Endodermal cell (in vitro differentiated cells): ENCODE data around the gene PIK3R2. TPM values are rescaled to one million over a fixed set of nuclear protein-coding genes. Genes with fewer than 3 reads are reported as not detected.

Source experiments
- DNase-seq: peaks from one replicate; pipeline ENCODE4 v3.0.0-alpha.2; 2017
- H3K27ac ChIP-seq: 2 replicates; pipeline ENCODE4 v1.5.1; 2013; ENCODE audit warnings: mild to moderate bottlenecking, low read depth, low read length, moderate library complexity
- H3K27me3 ChIP-seq: 2 replicates; pipeline ENCODE4 v1.6.1; 2013; ENCODE audit warnings: mild to moderate bottlenecking, low read length, moderate library complexity; ENCODE audit not compliant: insufficient read depth, control insufficient read depth, poor library complexity, severe bottlenecking
- H3K36me3 ChIP-seq: 2 replicates; pipeline ENCODE4 v1.7.0; 2013; ENCODE audit warnings: mild to moderate bottlenecking, low read length, moderate library complexity; ENCODE audit not compliant: control insufficient read depth, insufficient read depth
- H3K4me1 ChIP-seq: one replicate; pipeline ENCODE4 v1.7.0; 2013; ENCODE audit warnings: low read length; ENCODE audit not compliant: control insufficient read depth, insufficient read depth
- H3K4me3 ChIP-seq: 2 replicates; pipeline ENCODE4 v1.5.1; 2013; ENCODE audit warnings: mild to moderate bottlenecking, low read length, moderate library complexity
- H3K9ac ChIP-seq: 2 replicates; pipeline ENCODE4 v1.6.1; 2013; ENCODE audit warnings: mild to moderate bottlenecking, low read length, moderate library complexity; ENCODE audit not compliant: poor library complexity, severe bottlenecking; ENCODE audit errors: extremely low read depth
- H3K9me3 ChIP-seq: 2 replicates; pipeline ENCODE4 v1.6.1; 2013; ENCODE audit warnings: mild to moderate bottlenecking, low read length, moderate library complexity; ENCODE audit not compliant: control insufficient read depth
- H3K27ac Mint-ChIP-seq: 2 replicates; pipeline ENCODE4 v1.8.0; 2020; ENCODE audit warnings: mixed read lengths
- H3K27me3 Mint-ChIP-seq: 2 replicates; pipeline ENCODE4 v1.8.0; 2021; ENCODE audit warnings: mild to moderate bottlenecking, mixed read lengths; ENCODE audit not compliant: insufficient read depth
- H3K36me3 Mint-ChIP-seq: 2 replicates; pipeline ENCODE4 v1.8.0; 2020; ENCODE audit warnings: low read depth, mixed read lengths
- H3K4me1 Mint-ChIP-seq: 2 replicates; pipeline ENCODE4 v1.8.0; 2020; ENCODE audit warnings: mixed read lengths
- H3K4me3 Mint-ChIP-seq: 2 replicates; pipeline ENCODE4 v1.8.0; 2020; ENCODE audit warnings: mild to moderate bottlenecking, moderate library complexity, mixed read lengths
- H3K9me3 Mint-ChIP-seq: 2 replicates; pipeline ENCODE4 v1.8.0; 2020; ENCODE audit warnings: mild to moderate bottlenecking, mixed read lengths
- WGBS, 2 experiments: methylation state at CpG; one replicate each; pipeline versions ENCODE4 v1.1.5 to v1.1.7; 2013; ENCODE audit warnings: missing lambda C conversion rate in 2 of 2, mixed read lengths in 1 of 2; ENCODE audit not compliant: insufficient coverage in 1 of 2, insufficient read length in 1 of 2; 5-methylcytosine and 5-hydroxymethylcytosine counted together
- total RNA-seq, 2 donors: library from RNA; stranded (reverse); fragmentation: NEBNext Ultra II Directional in 1 of 2; extraction: Animal tissue kit (Norgen Biotek cat#: 25700) in 1 of 2; gene quantifications; 2 replicates in 1 of 2; 3 replicates in 1 of 2; pipeline ENCODE4 v1.2.1, GENCODE V29; 2021
- TF ChIP-seq, protein P1 (sequence below): fragments of 200-600 bp; sonication (generic); conservative IDR thresholded peaks from 2 replicates; pipeline ENCODE4 v1.5.0; 2021; ENCODE audit warnings: antibody characterized with exemption, mild to moderate bottlenecking

The PIK3R2 gene
- total RNA-seq, 2 donors from 2014 or later: 52.9 to 58.8 TPM

- 0 to 1% methylated on average over 56 to 74 of the region's 74 CpGs for WGBS, 2 experiments
- TF ChIP-seq, protein P1, sequence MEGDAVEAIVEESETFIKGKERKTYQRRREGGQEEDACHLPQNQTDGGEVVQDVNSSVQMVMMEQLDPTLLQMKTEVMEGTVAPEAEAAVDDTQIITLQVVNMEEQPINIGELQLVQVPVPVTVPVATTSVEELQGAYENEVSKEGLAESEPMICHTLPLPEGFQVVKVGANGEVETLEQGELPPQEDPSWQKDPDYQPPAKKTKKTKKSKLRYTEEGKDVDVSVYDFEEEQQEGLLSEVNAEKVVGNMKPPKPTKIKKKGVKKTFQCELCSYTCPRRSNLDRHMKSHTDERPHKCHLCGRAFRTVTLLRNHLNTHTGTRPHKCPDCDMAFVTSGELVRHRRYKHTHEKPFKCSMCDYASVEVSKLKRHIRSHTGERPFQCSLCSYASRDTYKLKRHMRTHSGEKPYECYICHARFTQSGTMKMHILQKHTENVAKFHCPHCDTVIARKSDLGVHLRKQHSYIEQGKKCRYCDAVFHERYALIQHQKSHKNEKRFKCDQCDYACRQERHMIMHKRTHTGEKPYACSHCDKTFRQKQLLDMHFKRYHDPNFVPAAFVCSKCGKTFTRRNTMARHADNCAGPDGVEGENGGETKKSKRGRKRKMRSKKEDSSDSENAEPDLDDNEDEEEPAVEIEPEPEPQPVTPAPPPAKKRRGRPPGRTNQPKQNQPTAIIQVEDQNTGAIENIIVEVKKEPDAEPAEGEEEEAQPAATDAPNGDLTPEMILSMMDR: no peak
- Histone ChIP-seq H3K27me3 (no peaks in the 10 kb centered on the region), H3K4me3 (peak within 1 kb of the TSS; percentile 93), H3K4me1 (no peaks in the 10 kb centered on the region), H3K9ac (peak within 1 kb of the TSS; percentile 53), H3K27ac (peak within 1 kb of the TSS; percentile 57), H3K36me3 (peaks cover 8% of the 10 kb centered on the region), H3K9me3 (no peaks in the 10 kb centered on the region)
- peak; percentile 100 for DNase-seq
- Mint-ChIP-seq H3K27ac (peak within 1 kb of the TSS; percentile 92), H3K36me3 (peaks cover 8% of the 10 kb centered on the region), H3K27me3 (no peaks in the 10 kb centered on the region), H3K9me3 (no peaks in the 10 kb centered on the region), H3K4me1 (peaks cover 10% of the 10 kb centered on the region), H3K4me3 (peak within 1 kb of the TSS; percentile 82)
These were observed 39.9 kb downstream of the PIK3R2 start, which contains the start of gene MPV17L2 for GRCh38 chr19:18192673-18193387. MPV17L2 (plus strand) TSS chr19:18193218; CDS start chr19:18193282, 64 bp downstream.

GRCh38 chr19:18193388-18194180, 40.6 kb downstream of the PIK3R2 start:
- peak overlapping the region; percentile 90 for H3K27ac Mint-ChIP-seq
- peak overlapping the region; percentile 93 for H3K4me3 ChIP-seq
- H3K4me3 Mint-ChIP-seq: peak overlapping the region; percentile 82
- no peaks in the 10 kb centered on the region for H3K9me3 ChIP-seq
- 7 to 23% methylated on average over 7 to 46 of the region's 46 CpGs for WGBS, 2 experiments
- H3K4me1 ChIP-seq: no peaks in the 10 kb centered on the region
- DNase-seq: peak; percentile 67
- TF ChIP-seq, protein P1: peak; percentile 15
- H3K27me3 ChIP-seq: no peaks in the 10 kb centered on the region
- peaks cover 14% of the 10 kb centered on the region for H3K36me3 Mint-ChIP-seq
- H3K9ac ChIP-seq: peak overlapping the region; percentile 49
- H3K4me1 Mint-ChIP-seq: peaks cover 10% of the 10 kb centered on the region
- H3K36me3 ChIP-seq: peaks cover 8% of the 10 kb centered on the region
- no peaks in the 10 kb centered on the region for H3K9me3 Mint-ChIP-seq
- H3K27me3 Mint-ChIP-seq: no peaks in the 10 kb centered on the region
- peak overlapping the region; percentile 57 for H3K27ac ChIP-seq

GRCh38 chr19:18194181-18194530, 41.2 kb downstream of the PIK3R2 start:
- H3K4me3 Mint-ChIP-seq: peak overlapping the region; percentile 82
- H3K27ac Mint-ChIP-seq: peak overlapping the region; percentile 30
- H3K4me3 ChIP-seq: peak overlapping the region; percentile 93
- H3K36me3 ChIP-seq: peaks cover 8% of the 10 kb centered on the region
- 79 to 81% methylated on average over 10 to 12 of the region's 12 CpGs for WGBS, 2 experiments
- TF ChIP-seq, protein P1: no peak
- H3K9me3 ChIP-seq: no peaks in the 10 kb centered on the region
- peaks cover 10% of the 10 kb centered on the region for H3K4me1 Mint-ChIP-seq
- H3K9ac ChIP-seq: no peak overlapping the region
- no peak for DNase-seq
- peaks cover 16% of the 10 kb centered on the region for H3K36me3 Mint-ChIP-seq
- no peaks in the 10 kb centered on the region for H3K4me1 ChIP-seq
- no peaks in the 10 kb centered on the region for H3K27me3 Mint-ChIP-seq
- H3K27ac ChIP-seq: no peak overlapping the region
- no peaks in the 10 kb centered on the region for H3K27me3 ChIP-seq
- H3K9me3 Mint-ChIP-seq: no peaks in the 10 kb centered on the region
